ENCODE results near the gene OR9A2.

The OR9A2 gene

DNA sequence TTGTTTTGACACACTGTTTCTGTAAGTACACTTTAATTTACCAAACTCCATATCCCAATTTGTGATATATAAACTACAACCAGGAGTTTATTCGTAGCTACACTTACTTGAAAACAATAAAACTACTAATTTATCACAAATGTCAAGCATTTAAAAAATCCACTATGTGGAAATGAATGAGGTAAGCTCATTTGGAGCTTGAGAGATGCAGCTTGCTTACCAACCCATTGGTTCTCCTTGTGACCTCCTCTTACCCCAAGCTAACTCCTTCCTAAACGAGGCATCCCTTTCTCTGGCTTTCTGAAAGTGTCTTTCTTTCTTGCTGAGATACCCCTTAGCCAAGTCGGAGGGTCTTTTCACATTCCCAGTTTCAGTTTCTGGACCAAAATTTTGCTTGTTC is 27.7 kb upstream of the OR9A2 start:
- TF ChIP-seq, protein P1, sequence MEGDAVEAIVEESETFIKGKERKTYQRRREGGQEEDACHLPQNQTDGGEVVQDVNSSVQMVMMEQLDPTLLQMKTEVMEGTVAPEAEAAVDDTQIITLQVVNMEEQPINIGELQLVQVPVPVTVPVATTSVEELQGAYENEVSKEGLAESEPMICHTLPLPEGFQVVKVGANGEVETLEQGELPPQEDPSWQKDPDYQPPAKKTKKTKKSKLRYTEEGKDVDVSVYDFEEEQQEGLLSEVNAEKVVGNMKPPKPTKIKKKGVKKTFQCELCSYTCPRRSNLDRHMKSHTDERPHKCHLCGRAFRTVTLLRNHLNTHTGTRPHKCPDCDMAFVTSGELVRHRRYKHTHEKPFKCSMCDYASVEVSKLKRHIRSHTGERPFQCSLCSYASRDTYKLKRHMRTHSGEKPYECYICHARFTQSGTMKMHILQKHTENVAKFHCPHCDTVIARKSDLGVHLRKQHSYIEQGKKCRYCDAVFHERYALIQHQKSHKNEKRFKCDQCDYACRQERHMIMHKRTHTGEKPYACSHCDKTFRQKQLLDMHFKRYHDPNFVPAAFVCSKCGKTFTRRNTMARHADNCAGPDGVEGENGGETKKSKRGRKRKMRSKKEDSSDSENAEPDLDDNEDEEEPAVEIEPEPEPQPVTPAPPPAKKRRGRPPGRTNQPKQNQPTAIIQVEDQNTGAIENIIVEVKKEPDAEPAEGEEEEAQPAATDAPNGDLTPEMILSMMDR (IDR thresholded peaks at IDR 0.05; ENCODE audit: low read depth, low read length), result no peak
- no peak for DNase-seq (ENCODE audit: extremely low read depth, low read depth)

DNA sequence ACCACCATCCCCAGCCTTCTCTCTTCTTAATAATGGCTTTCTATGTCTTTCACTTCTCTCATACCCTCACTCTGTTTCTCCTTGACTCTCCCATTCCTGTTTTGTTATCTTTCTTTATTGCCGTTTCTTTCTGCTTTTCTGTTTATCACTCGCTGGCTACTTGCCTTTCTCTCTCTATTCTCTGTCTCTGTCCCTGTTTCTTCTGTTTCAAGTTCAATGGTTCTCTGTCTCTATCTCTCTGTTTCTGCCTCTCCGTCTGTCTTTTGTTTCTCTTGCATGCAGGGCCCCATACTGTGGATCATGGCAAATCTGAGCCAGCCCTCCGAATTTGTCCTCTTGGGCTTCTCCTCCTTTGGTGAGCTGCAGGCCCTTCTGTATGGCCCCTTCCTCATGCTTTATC is 25.1 kb upstream of the OR9A2 start, which contains the start of gene OR6V1:
Gene OR6V1 (plus strand): TSS at position 301 of the 400 bp plus-strand sequence. CDS start 0 bp downstream, at position 301.
- DNase-seq (ENCODE audit: extremely low read depth, low read depth), result no peak
- TF ChIP-seq, protein P1 (IDR thresholded peaks at IDR 0.05; ENCODE audit: low read depth, low read length), result no peak

DNA sequence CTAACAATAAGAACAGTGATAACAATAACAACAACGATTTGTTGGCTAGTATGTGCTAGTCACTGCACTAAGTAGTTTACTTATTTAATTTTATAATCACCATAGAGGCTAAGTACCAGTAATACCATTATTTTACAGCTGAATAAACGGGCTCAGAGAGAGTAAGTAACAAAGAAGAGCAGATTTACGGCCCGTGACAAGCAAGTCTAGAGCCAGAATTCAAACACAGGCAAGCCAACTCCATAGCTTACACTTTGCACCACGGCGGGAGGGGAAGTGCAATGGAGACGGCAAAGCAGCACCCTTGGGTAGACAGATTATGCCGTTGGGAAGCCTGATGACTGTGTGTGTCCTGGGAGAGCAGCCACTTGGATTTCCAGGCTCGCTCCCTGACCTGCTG is 24.0 kb upstream of the OR9A2 start:
- DNase-seq (ENCODE audit: extremely low read depth, low read depth), result no peak
- TF ChIP-seq, protein P1 (IDR thresholded peaks at IDR 0.05; ENCODE audit: low read depth, low read length), result no peak

- TF ChIP-seq, protein P1 (IDR thresholded peaks at IDR 0.05; ENCODE audit: low read depth, low read length), result no peak
- no peak for DNase-seq (ENCODE audit: extremely low read depth, low read depth)
Measured at GRCh38 chr7:143049362-143049761, 22.4 kb upstream of the OR9A2 start.

- TF ChIP-seq, protein P1 (IDR thresholded peaks at IDR 0.05; ENCODE audit: low read depth, low read length), result no peak
- no peak for DNase-seq (ENCODE audit: extremely low read depth, low read depth)
Measured at GRCh38 chr7:143048827-143049226, 21.9 kb upstream of the OR9A2 start.

DNA sequence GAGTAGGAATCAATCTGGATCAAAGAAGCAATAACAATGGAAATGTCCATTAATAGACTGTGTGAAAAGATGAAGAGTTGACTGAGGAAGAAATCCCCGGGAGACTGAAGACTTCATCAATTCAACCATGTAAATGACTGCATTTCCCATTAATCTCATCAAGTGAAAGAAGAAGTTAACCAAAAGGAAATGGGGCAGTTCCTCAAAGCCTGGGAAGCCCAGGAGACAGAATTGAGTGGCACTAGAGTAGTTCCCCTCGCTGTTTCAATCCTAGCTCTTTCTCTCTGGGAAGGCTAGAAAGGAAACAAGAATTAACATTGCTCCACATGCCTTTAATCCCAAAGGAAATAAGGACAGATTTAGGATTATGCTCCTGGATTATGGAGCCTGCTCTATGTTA is 20.4 kb upstream of the OR9A2 start:
- no peak for DNase-seq (ENCODE audit: extremely low read depth, low read depth)
- TF ChIP-seq, protein P1 (IDR thresholded peaks at IDR 0.05; ENCODE audit: low read depth, low read length), result no peak

DNA sequence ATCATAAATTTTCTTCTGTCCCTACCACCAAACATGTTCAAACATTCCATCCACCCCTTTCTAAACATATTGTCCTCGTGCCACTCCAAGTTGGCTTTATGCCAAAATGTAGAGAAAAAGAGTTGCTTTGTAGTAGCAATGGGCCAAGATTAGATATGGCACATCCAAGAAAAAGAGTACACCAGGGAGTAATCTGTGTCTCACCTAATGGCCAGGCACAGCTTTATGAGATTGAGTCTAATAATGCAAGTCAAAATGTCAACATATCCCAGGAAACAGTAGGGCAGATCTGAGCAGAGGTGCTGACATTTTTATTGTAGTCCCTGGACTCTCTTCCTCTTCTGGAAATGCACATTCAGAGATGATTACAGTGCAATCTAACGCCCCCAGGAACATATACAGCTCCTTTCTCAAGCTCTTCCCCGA is 19.5 kb upstream of the OR9A2 start:
- no peak for DNase-seq (ENCODE audit: extremely low read depth, low read depth)
- TF ChIP-seq, protein P1 (IDR thresholded peaks at IDR 0.05; ENCODE audit: low read depth, low read length), result no peak

Measured in AG09319 (cell line).